Type B pancreatic cell (in vitro differentiated cells): ENCODE results near the gene EMILIN2. TPM values are rescaled to one million over a fixed set of nuclear protein-coding genes. Genes with fewer than 3 reads are reported as not detected.

Experiments used
- DNase-seq: peaks from one replicate; pipeline ENCODE4 v3.0.0; 2021; ENCODE audit warnings: mixed read lengths; ENCODE audit not compliant: unreplicated experiment; ENCODE audit errors: extremely low spot score
- H3K27ac Mint-ChIP-seq: 2 replicates; pipeline ENCODE4 v1.8.0; 2021; ENCODE audit warnings: mild to moderate bottlenecking, mixed read lengths
- H3K27me3 Mint-ChIP-seq: 2 replicates; pipeline ENCODE4 v1.8.0; 2021; ENCODE audit warnings: mixed read lengths
- H3K36me3 Mint-ChIP-seq: 2 replicates; pipeline ENCODE4 v1.8.0; 2021; ENCODE audit warnings: mixed read lengths
- H3K4me1 Mint-ChIP-seq: one replicate; pipeline ENCODE4 v1.8.0; 2021; ENCODE audit warnings: mixed read lengths; ENCODE audit not compliant: unreplicated experiment
- H3K4me3 Mint-ChIP-seq: 2 replicates; pipeline ENCODE4 v1.8.0; 2021; ENCODE audit warnings: mild to moderate bottlenecking, mixed read lengths
- H3K9me3 Mint-ChIP-seq: 2 replicates; pipeline ENCODE4 v1.8.0; 2021; ENCODE audit warnings: mixed read lengths
- CTCF ChIP-seq: fragments of 200-600 bp; sonication (generic); conservative IDR thresholded peaks from 2 replicates; pipeline ENCODE4 v1.5.0; 2021; ENCODE audit warnings: antibody characterized with exemption, mild to moderate bottlenecking
- total RNA-seq: library from RNA; stranded (reverse); gene quantifications from 2 replicates; pipeline ENCODE4 v1.2.1, GENCODE V29; 2021; ENCODE audit warnings: low replicate concordance

The EMILIN2 gene
- total RNA-seq, 1 donor from 2014 or later, result 9.4 TPM

DNA sequence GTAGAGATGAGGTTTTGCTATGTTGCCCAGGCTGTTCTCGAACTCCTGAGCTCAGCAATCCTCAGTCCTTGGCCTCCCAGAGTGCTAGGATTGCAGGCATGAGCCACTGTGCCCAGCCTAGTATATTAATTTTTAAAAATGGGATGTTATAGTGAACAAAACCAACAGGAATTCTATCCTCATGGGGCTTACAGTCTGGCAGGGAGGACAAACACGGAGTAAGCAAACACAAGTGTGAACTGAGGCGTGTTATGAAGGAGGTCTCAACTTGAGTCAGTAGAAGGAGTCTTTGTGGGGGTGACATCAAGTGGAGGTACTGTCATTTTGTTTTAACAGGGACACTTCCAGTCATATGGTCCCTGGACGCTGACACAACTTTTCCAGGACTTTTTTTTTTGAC lies 33.1 kb downstream of the EMILIN2 start:
- Mint-ChIP-seq H3K4me1 (peaks cover 26% of the 10 kb centered on the region), H3K27ac (no peak overlapping the region), H3K27me3 (peaks cover 12% of the 10 kb centered on the region), H3K36me3 (no peaks in the 10 kb centered on the region), H3K9me3 (peaks cover 3% of the 10 kb centered on the region), H3K4me3 (no peak overlapping the region)
- DNase-seq, result no peak
- TF ChIP-seq CTCF, result no peak

DNA sequence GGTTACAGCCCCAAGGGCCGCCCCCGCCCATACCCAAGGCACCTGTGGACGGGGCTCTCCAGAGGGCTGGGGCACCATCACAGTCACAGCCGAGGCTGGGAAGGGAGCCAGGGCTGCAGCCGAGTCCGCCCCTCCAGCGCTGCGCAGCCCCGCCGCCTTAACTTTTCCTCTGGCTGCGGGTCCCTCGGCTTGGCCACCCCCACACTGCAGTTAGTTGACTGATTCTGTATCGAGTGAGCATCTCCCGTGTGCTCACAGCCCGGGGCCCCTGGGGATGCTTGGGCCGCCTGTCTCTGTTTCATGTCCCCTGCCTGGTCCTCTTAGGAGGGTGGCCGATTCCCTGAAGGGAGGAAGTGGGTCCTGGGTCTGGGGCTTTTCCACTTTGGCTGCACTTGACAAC lies 33.7 kb downstream of the EMILIN2 start:
- no peak for TF ChIP-seq CTCF
- Mint-ChIP-seq H3K9me3 (peaks cover 3% of the 10 kb centered on the region), H3K4me3 (no peak overlapping the region), H3K36me3 (no peaks in the 10 kb centered on the region), H3K27me3 (peaks cover 9% of the 10 kb centered on the region), H3K4me1 (peaks cover 20% of the 10 kb centered on the region), H3K27ac (no peak overlapping the region)
- DNase-seq, result no peak

GRCh38 chr18:2881088-2881839 lies 34.5 kb downstream of the EMILIN2 start:
- TF ChIP-seq CTCF, result no peak
- Mint-ChIP-seq H3K27me3 (peaks cover 9% of the 10 kb centered on the region), H3K36me3 (peaks cover 1% of the 10 kb centered on the region), H3K4me3 (no peak overlapping the region), H3K27ac (no peak overlapping the region), H3K9me3 (peaks cover 4% of the 10 kb centered on the region), H3K4me1 (peaks cover 17% of the 10 kb centered on the region)
- no peak for DNase-seq

DNA sequence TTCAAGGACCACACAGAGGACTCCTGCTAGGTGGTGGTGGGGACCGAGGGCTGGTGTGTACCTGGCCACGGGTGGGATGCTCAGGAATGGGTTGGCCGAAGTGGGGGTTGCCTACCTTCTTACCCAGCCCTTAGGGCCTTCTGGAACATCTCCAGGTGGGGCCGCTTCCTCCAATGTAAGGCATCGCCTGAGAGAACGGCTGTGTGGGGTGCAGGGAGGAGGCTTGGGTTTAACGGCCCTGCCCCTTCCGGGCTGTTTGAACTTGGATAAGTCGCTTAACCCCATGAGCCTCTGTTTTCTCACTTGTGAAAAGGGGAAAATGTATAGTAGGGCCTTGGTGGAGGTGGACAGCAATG lies 35.0 kb downstream of the EMILIN2 start:
- peaks cover 9% of the 10 kb centered on the region for H3K27me3 Mint-ChIP-seq
- H3K4me1 Mint-ChIP-seq, result peaks cover 15% of the 10 kb centered on the region
- DNase-seq, result no peak
- peaks cover 7% of the 10 kb centered on the region for H3K36me3 Mint-ChIP-seq
- H3K4me3 Mint-ChIP-seq, result no peak overlapping the region
- no peak for TF ChIP-seq CTCF
- H3K9me3 Mint-ChIP-seq, result peaks cover 9% of the 10 kb centered on the region
- H3K27ac Mint-ChIP-seq, result no peak overlapping the region

DNA sequence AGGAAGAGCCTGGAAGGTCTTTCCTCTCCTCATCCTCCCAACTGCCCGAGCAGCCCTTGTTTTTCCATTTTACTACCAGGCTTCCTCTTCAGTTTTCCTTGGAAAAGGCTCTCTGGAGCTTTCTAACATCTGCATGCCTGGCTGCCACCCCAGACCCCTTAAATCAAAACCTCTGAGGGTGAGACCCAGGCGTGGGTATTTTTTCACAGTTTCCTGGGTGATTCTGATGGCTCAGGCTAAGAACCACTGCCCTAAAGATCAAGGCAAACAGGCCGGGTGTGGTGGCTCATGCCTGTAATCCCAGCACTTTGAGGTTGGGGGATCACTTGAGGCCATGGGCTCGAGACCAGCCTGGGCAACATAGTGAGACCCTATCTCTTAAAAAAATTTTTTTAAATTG lies 35.4 kb downstream of the EMILIN2 start:
- TF ChIP-seq CTCF, result no peak

More for the DNA sequence above, 35.4 kb downstream of the EMILIN2 start:
- H3K4me3 Mint-ChIP-seq, result no peak overlapping the region
- peaks cover 7% of the 10 kb centered on the region for H3K36me3 Mint-ChIP-seq
- H3K27me3 Mint-ChIP-seq, result peaks cover 9% of the 10 kb centered on the region
- H3K4me1 Mint-ChIP-seq, result peaks cover 12% of the 10 kb centered on the region
- no peak overlapping the region for H3K27ac Mint-ChIP-seq
- no peak for DNase-seq
- H3K9me3 Mint-ChIP-seq, result peaks cover 11% of the 10 kb centered on the region
